LNCAP (cell line): ENCODE measurements around the gene STON1.

Experiments used
- CTCF ChIP-seq: fragments of 450-650 bp; IDR thresholded peaks from 2 replicates; pipeline ENCODE4 v1.5.1; 2017; ENCODE audit warnings: mild to moderate bottlenecking

The STON1 gene

DNA sequence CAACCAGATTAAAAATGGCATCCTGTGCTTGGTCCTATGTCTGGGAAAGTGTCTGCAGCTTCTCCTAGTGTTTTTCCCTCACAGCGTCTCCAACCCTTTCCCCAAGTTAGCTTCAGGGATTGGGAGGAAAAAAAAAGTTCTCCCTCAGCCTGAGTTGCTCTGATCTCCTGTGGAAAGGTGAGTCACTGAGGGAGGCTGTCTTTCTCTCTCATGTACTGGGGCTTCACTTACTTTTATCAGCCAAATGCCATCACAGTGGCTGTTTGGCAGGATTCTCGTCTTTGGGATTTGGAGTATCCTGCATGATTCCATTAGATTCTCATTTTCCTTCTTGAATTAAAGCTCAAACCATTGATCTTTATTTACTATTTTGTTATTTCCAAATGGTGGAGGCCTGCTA is 105.8 kb downstream of the STON1 start:
- no peak for TF ChIP-seq CTCF

- TF ChIP-seq CTCF, result no peak
Observed at GRCh38 chr2:48638261-48638660, 108.3 kb downstream of the STON1 start.
